Glutamatergic neuron (in vitro differentiated cells): ENCODE results near the gene SPATA3. TPM values are rescaled to one million over a fixed set of nuclear protein-coding genes. Genes with fewer than 3 reads are reported as not detected.
A peak's percentile ranks its signal among the peaks of the same experiment; 100 is the strongest.

ENCODE experiments used
- DNase-seq: peaks from one replicate; pipeline ENCODE4 v3.0.0; 2022
- H3K27ac Mint-ChIP-seq: one replicate; pipeline ENCODE4 v1.8.0; 2020; ENCODE audit warnings: mild to moderate bottlenecking, mixed read lengths, inconsistent platforms; ENCODE audit not compliant: unreplicated experiment
- H3K27me3 Mint-ChIP-seq: one replicate; pipeline ENCODE4 v1.8.0; 2020; ENCODE audit warnings: mild to moderate bottlenecking, moderate library complexity, mixed read lengths, inconsistent platforms; ENCODE audit not compliant: unreplicated experiment
- H3K36me3 Mint-ChIP-seq: one replicate; pipeline ENCODE4 v1.8.0; 2020; ENCODE audit warnings: mild to moderate bottlenecking, mixed read lengths, inconsistent platforms; ENCODE audit not compliant: unreplicated experiment
- H3K4me1 Mint-ChIP-seq: one replicate; pipeline ENCODE4 v1.8.0; 2020; ENCODE audit warnings: mild to moderate bottlenecking, low read depth, mixed read lengths, inconsistent platforms; ENCODE audit not compliant: unreplicated experiment
- H3K4me3 Mint-ChIP-seq: one replicate; pipeline ENCODE4 v1.8.0; 2020; ENCODE audit warnings: mild to moderate bottlenecking, mixed read lengths, inconsistent platforms; ENCODE audit not compliant: unreplicated experiment
- H3K9me3 Mint-ChIP-seq: one replicate; pipeline ENCODE4 v1.8.0; 2020; ENCODE audit warnings: mild to moderate bottlenecking, moderate library complexity, mixed read lengths, inconsistent platforms; ENCODE audit not compliant: unreplicated experiment
- total RNA-seq: library from RNA; stranded (reverse); fragmentation: NEBNext Ultra II Directional; extraction: Animal tissue kit (Norgen Biotek cat#: 25700); gene quantifications from one replicate; pipeline ENCODE4 v1.2.1, GENCODE V29; 2021; ENCODE audit not compliant: unreplicated experiment
- TF ChIP-seq, protein P1 (sequence below): fragments of 200-600 bp; sonication (generic); IDR thresholded peaks from one replicate; pipeline ENCODE4 v1.5.0; 2021; ENCODE audit not compliant: partially characterized antibody, unreplicated experiment

The SPATA3 gene
- total RNA-seq, 1 donor from 2014 or later: not detected

DNA sequence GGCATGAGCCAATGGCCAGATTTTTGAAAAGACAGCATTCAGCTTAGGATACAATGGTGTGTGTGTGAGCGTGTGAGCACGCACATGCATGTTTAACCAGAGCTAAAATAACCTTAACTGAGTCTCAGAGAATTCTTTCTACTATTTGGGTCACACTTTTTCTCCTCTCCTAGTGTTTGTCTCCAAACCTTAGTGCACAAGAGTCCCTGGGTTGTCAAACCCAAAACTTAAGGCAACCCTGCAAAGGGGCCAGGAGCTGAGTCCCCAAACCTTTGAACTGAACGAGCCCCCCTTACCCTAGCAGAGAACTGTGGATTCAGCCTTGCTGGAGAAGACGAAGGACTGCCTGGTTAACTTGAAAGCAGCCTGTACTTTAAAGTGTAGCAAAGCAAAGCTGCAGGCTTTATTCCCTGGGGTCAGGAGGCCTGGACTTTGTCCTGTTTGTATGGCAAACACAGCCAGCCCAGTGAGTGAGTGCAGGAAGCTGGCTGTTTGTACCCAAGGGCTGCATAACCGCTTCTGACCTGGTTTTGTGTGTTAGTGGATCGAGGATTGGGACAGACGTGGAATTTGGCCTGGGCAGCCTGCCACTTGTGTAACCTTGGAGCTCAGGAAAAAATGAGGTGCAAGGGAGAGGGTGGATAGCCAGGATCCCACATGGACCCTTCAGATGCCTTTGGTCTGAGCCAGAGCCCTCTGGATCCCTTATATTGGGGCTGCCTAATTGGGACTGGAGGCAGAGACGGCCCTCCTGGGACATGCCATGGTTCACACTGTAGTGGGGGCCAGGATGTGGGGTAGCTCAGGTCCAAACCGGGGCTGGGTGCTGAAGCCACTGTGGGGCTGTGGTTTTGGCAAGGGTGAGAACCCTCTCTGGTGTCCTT is 54.3 kb downstream of the SPATA3 start:
- no peaks in the 10 kb centered on the region for H3K36me3 Mint-ChIP-seq
- no peak overlapping the region for H3K27ac Mint-ChIP-seq
- no peak overlapping the region for H3K4me3 Mint-ChIP-seq
- DNase-seq: no peak
- TF ChIP-seq, protein P1, sequence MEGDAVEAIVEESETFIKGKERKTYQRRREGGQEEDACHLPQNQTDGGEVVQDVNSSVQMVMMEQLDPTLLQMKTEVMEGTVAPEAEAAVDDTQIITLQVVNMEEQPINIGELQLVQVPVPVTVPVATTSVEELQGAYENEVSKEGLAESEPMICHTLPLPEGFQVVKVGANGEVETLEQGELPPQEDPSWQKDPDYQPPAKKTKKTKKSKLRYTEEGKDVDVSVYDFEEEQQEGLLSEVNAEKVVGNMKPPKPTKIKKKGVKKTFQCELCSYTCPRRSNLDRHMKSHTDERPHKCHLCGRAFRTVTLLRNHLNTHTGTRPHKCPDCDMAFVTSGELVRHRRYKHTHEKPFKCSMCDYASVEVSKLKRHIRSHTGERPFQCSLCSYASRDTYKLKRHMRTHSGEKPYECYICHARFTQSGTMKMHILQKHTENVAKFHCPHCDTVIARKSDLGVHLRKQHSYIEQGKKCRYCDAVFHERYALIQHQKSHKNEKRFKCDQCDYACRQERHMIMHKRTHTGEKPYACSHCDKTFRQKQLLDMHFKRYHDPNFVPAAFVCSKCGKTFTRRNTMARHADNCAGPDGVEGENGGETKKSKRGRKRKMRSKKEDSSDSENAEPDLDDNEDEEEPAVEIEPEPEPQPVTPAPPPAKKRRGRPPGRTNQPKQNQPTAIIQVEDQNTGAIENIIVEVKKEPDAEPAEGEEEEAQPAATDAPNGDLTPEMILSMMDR: no peak
- no peaks in the 10 kb centered on the region for H3K9me3 Mint-ChIP-seq
- H3K4me1 Mint-ChIP-seq: no peaks in the 10 kb centered on the region
- H3K27me3 Mint-ChIP-seq: peaks cover 6% of the 10 kb centered on the region

DNA sequence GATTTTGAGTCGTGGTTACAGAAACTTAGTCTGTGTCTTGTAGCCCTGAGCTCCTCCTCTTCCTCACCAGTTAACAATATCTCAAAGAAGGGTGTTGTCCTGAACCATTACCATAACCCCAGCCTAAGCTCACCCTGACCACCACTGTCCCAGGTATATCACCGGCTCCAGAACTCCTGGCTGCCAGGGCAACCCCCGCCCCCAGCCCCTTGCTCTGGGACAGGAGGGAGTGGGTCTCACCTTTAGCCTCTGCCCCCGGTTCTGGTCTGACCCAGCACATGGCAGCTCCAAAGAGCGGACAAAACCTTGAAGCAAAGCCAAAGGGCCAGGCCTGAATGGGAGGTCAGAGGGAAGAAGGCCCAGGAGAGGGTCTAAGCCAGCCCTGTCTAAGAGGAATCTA is 55.2 kb downstream of the SPATA3 start:
- H3K36me3 Mint-ChIP-seq: no peaks in the 10 kb centered on the region
- H3K27me3 Mint-ChIP-seq: peaks cover 6% of the 10 kb centered on the region
- no peak for DNase-seq
- H3K9me3 Mint-ChIP-seq: no peaks in the 10 kb centered on the region
- H3K4me1 Mint-ChIP-seq: no peaks in the 10 kb centered on the region
- H3K4me3 Mint-ChIP-seq: no peak overlapping the region
- H3K27ac Mint-ChIP-seq: no peak overlapping the region
- TF ChIP-seq, protein P1: no peak

GRCh38 chr2:231052494-231053451 is 56.9 kb downstream of the SPATA3 start:
- Mint-ChIP-seq H3K27ac (no peak overlapping the region), H3K4me1 (peaks cover 3% of the 10 kb centered on the region), H3K9me3 (no peaks in the 10 kb centered on the region), H3K27me3 (peaks cover 6% of the 10 kb centered on the region), H3K36me3 (no peaks in the 10 kb centered on the region), H3K4me3 (peak overlapping the region; percentile 84)
- peak; percentile 89 for DNase-seq
- TF ChIP-seq, protein P1: peak; percentile 88

- H3K27me3 Mint-ChIP-seq: peaks cover 6% of the 10 kb centered on the region
- peaks cover 13% of the 10 kb centered on the region for H3K4me1 Mint-ChIP-seq
- H3K9me3 Mint-ChIP-seq: no peaks in the 10 kb centered on the region
- H3K27ac Mint-ChIP-seq: no peak overlapping the region
- DNase-seq: no peak
- H3K36me3 Mint-ChIP-seq: no peaks in the 10 kb centered on the region
- H3K4me3 Mint-ChIP-seq: peak overlapping the region; percentile 51
- TF ChIP-seq, protein P1: no peak
Observed at GRCh38 chr2:231053846-231054245, 57.9 kb downstream of the SPATA3 start.
